H54 (cell line): ENCODE data around the gene TTC28.

Experiments used
- DNase-seq: peaks from one replicate; pipeline ENCODE4 v3.0.0; 2011; ENCODE audit warnings: low spot score, mixed read lengths; ENCODE audit not compliant: insufficient read length
- FAIRE-seq: peaks from 3 replicates; lab custom pipeline; 2011; peaks lifted over from hg19 to GRCh38; lab: Jason Lieb, UNC
- POLR2A ChIP-seq: IDR thresholded peaks from 2 replicates; pipeline ENCODE4 v1.6.1; 2011; ENCODE audit warnings: low read depth, mild to moderate bottlenecking, low read length

Gene TTC28

GRCh38 chr22:28346308-28346707 lies 333.3 kb downstream of the TTC28 start:
- TF ChIP-seq POLR2A = no peak
- no peak for FAIRE-seq
- DNase-seq = no peak

- TF ChIP-seq POLR2A = no peak
- no peak for FAIRE-seq
- DNase-seq = no peak
Observed at GRCh38 chr22:28344918-28345703, 334.5 kb downstream of the TTC28 start.

GRCh38 chr22:28341001-28341400 lies 338.6 kb downstream of the TTC28 start:
- FAIRE-seq (no peak), DNase-seq (peak; percentile 1)
- no peak for TF ChIP-seq POLR2A

GRCh38 chr22:28333088-28333487 lies 346.6 kb downstream of the TTC28 start:
- no peak for TF ChIP-seq POLR2A
- FAIRE-seq = no peak
- DNase-seq = no peak

GRCh38 chr22:28332410-28332809 lies 347.2 kb downstream of the TTC28 start:
- TF ChIP-seq POLR2A = no peak
- FAIRE-seq (no peak), DNase-seq (no peak)

GRCh38 chr22:28331695-28332094 lies 347.9 kb downstream of the TTC28 start:
- DNase-seq (no peak), FAIRE-seq (no peak)

GRCh38 chr22:28329186-28330073 lies 350.2 kb downstream of the TTC28 start:
- no peak for DNase-seq
- FAIRE-seq = no peak
- no peak for TF ChIP-seq POLR2A

More at GRCh38 chr22:28331695-28332094, 347.9 kb downstream of the TTC28 start:
- no peak for TF ChIP-seq POLR2A

- DNase-seq = no peak
- no peak for TF ChIP-seq POLR2A
Observed at GRCh38 chr22:28328756-28329155, 350.9 kb downstream of the TTC28 start.

GRCh38 chr22:28316014-28316413 lies 363.6 kb downstream of the TTC28 start:
- no peak for DNase-seq
- no peak for FAIRE-seq
- TF ChIP-seq POLR2A = no peak

More at GRCh38 chr22:28328756-28329155, 350.9 kb downstream of the TTC28 start:
- no peak for FAIRE-seq

GRCh38 chr22:28314959-28315358 lies 364.7 kb downstream of the TTC28 start:
- FAIRE-seq (no peak), DNase-seq (no peak)
- TF ChIP-seq POLR2A = no peak

GRCh38 chr22:28310299-28310698 lies 369.3 kb downstream of the TTC28 start:
- DNase-seq (no peak), FAIRE-seq (no peak)
- no peak for TF ChIP-seq POLR2A

- no peak for TF ChIP-seq POLR2A
- no peak for DNase-seq
- no peak for FAIRE-seq
Observed at GRCh38 chr22:28299753-28300152, 379.9 kb downstream of the TTC28 start.

- TF ChIP-seq POLR2A = no peak
- DNase-seq (no peak), FAIRE-seq (no peak)
Observed at GRCh38 chr22:28299309-28299708, 380.3 kb downstream of the TTC28 start.

GRCh38 chr22:28297504-28297903 lies 382.1 kb downstream of the TTC28 start:
- no peak for TF ChIP-seq POLR2A
- DNase-seq (no peak), FAIRE-seq (no peak)

GRCh38 chr22:28296452-28296851 lies 383.2 kb downstream of the TTC28 start:
- TF ChIP-seq POLR2A = no peak
- DNase-seq (no peak), FAIRE-seq (no peak)
